GM10847 (cell line): ENCODE measurements around the gene PRKN.

Experiments used
- POLR2A ChIP-seq: IDR thresholded peaks from 2 replicates; pipeline ENCODE4 v1.6.1; 2011; ENCODE audit not compliant: insufficient read length; ENCODE audit errors: extremely low read depth

The PRKN gene

DNA sequence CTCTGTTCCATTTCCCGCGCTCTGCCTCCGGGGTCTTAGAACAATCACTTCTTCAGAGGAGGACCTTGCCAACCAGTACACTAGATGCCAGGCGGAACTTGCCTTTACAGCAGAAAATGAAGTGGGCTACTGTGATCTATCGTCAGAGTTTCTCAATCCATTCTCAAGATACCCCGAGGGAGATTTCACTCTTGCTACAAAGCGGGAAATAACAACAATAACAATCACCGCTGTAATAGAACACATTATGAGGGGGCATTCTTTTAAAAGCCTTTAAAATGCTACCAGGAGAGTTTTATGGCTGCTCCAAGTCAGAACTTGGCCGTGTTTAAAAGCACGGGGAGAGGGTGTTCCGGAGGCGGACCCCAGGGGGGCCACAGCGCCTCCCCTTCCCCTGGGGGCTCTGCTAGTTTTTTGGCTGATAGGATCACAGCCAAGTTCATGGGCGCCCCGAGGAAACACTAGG is 836.7 kb downstream of the PRKN start:
- no peak for TF ChIP-seq POLR2A

DNA sequence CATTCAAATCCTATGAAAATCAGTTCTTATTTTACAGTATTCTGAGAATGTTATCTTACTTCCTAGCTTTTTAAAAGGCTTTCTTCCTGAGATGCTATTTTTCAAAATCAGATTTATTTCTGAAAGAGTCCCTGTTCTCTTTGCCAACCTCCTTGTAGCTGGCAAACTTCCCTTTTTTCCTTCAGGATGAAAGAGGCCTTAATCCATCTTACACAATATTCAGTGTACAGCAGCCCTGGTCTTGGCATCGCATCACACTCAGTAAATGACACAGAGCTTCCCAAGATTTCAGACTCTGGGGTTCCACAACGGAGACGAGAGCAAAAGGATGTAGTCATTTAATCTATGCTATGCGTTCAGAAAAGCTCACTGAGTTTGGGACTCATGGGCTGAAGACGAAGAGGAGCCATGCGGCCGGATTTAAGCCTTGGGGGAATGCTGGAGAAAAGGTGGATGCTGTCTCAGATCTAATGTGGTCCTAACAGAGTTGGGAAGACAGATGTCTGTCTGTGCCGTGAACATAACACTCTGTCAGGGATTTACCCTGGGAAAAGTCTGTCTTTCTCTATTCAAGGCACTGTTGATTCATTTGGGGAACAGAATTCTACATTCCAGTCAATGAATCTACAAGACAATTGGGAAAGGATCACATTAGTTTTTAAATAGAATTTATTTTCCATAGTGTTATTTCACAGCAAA is 837.3 kb downstream of the PRKN start:
- TF ChIP-seq POLR2A = no peak

GRCh38 chr6:161889324-161889723 is 838.2 kb downstream of the PRKN start:
- TF ChIP-seq POLR2A = no peak

- no peak for TF ChIP-seq POLR2A
Measured at GRCh38 chr6:161884782-161885181, 842.8 kb downstream of the PRKN start.

DNA sequence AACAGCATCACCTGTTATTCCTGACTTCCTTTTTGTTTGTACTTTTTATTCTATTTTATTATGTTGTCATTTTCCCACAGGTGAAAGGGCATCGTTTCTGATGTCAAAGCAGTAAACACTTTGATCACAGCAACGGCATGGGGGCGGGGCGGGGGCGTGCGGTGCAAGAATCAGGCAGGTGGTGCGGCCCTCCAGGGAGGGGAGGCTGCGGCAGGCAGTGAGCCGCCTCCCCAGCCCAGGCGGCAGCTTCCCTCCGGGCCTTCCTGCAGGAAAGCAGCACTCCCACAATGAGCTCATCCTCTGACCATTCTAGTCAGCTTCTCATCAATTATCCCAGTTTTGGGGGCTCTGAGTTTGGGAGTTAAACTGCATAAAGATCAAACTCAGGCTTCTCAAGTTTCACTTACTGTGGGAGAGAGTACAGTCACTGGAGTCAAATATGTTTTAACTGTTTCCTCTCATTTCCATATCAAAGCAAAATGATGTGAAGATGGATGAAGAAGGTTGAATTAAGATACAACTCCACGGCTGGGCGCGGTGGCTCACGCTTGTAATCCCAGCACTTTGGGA is 845.3 kb downstream of the PRKN start:
- no peak for TF ChIP-seq POLR2A

- TF ChIP-seq POLR2A = no peak
Measured at GRCh38 chr6:161880056-161880455, 847.5 kb downstream of the PRKN start.

GRCh38 chr6:161876231-161876630 is 851.3 kb downstream of the PRKN start:
- TF ChIP-seq POLR2A = no peak

DNA sequence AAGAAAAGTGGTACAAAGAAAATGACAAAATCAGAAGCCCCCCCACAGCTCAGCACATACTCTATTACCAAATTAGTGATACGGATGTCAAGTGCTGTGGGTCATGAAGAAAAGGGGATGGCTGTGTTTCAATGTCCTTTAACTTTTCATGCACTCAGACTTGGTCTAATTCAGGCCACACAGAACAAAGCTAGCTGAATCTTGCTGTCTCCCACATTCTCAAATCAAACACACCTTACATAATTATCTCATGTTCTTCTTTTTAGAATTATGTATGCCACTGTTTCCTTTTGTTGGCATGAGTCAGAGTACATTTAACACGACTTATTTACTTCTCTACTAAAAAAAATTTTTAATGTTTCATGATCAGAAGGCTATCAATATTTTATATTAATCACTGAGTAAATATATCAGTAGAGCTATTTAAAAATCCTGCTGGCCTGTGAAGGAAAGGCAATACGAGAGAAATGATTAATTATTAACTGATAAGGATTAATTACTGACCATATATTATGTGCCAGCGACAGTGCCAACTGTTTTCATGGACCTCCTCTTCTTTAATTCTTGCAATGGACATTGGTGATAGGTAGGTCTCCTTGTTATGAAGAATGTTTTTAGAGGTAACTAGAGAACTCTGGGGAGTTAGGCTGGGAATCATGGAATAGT is 857.2 kb downstream of the PRKN start:
- TF ChIP-seq POLR2A = no peak

DNA sequence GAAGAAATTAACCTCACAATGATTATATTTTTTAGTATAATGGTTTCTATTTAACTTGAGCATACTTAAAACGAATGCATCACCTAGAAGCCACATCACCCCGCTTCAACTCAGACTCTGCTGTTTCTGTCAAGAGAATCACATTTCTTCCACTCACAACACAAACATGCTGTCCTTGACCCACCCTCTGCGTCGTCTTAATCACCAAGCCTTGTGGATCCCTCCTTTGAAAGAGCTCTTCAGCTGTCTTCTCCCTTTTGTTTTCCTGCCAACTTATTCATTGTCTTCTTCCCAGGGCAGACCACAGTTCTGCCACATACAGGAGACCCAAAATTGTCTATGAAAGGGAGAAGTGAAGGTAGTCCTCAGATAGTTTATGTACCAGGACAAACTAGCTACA is 858.1 kb downstream of the PRKN start:
- TF ChIP-seq POLR2A = no peak

DNA sequence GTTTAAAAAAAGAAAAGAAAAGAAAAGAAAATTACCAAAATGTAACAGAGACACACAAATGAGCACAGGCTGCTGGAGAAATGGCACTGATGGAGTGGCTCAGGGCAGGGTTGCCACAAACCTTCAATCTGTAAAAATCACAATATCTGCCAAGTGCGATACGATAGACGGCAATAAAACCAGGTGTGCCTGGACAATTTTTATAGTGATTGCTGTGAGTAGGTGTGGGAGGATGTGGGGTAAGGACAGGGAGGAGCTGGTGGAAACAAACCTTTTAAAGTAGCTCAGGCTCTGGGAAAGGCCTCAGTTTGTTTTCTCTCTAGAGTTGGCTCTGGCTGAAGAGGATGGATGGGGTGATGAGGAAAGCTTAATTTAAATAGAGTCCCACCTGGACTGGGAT is 861.0 kb downstream of the PRKN start:
- TF ChIP-seq POLR2A = no peak

- TF ChIP-seq POLR2A = no peak
Measured at GRCh38 chr6:161853657-161854056, 873.9 kb downstream of the PRKN start.

- TF ChIP-seq POLR2A = no peak
Measured at GRCh38 chr6:161850562-161850961, 877.0 kb downstream of the PRKN start.

- TF ChIP-seq POLR2A = no peak
Measured at GRCh38 chr6:161847628-161848027, 879.9 kb downstream of the PRKN start.

- no peak for TF ChIP-seq POLR2A
Measured at GRCh38 chr6:161844804-161845203, 882.8 kb downstream of the PRKN start.

- no peak for TF ChIP-seq POLR2A
Measured at GRCh38 chr6:161843066-161843465, 884.5 kb downstream of the PRKN start.

DNA sequence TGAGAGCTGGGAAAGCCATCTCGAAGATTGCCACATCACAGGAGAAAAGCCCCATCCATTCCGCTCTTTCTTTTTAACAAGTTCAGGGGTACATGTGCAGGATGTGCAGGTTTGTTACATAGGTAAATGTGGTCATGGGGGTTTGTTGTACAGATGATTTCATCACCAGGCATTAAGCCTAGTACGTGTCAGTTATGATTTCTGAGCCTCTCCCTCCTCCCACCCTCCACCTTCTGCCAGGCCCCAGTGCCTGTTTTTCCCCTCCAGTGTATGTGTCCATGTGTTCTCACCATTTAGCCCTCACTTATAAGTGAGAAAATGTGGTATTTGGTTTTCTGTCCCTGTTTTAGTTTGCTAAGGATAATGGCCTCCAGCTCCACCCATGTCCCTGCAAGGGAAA is 887.2 kb downstream of the PRKN start:
- TF ChIP-seq POLR2A = no peak
